ENCODE measurements around the gene CNFN. TPM values are rescaled to one million over a fixed set of nuclear protein-coding genes. Genes with fewer than 3 reads are reported as not detected.
"Not testable (repeated sequence)": the region's sequence is repeated elsewhere in the genome, so short reads cannot be mapped to it uniquely, and the experiment has no call there.

CNFN gene
- total RNA-seq, 4 donors from 2014 or later, result 530 to 1,759 (median 921) TPM

- H3K27ac ChIP-seq, result no peak overlapping the region
- no peaks in the 10 kb centered on the region for H3K9me3 ChIP-seq
- H3K27me3 ChIP-seq, result no peaks in the 10 kb centered on the region
- H3K36me3 ChIP-seq, result peaks cover 0 to 74% (median 0%) of the 10 kb centered on the region in 3 donors
- H3K4me3 ChIP-seq, result no peak overlapping the region
- no peak for DNase-seq
- H3K4me1 ChIP-seq, result peaks cover 0 to 16% (median 0%) of the 10 kb centered on the region in 3 donors
- no peak for TF ChIP-seq CTCF (IDR thresholded peaks at IDR 0.05)
- no peak for TF ChIP-seq POLR2A (IDR thresholded peaks at IDR 0.05)
- WGBS, 2 donors, result 89 to 91% methylated on average over 9 of the region's 17 CpGs
- intact Hi-C loops (cut with DNase I), result no loop called here
Measured at GRCh38 chr19:42343344-42344110, 46.6 kb downstream of the CNFN start.

- DNase-seq; H3K27ac ChIP-seq; H3K9me3 ChIP-seq; intact Hi-C loops (cut with DNase I); H3K4me3 ChIP-seq; H3K27me3 ChIP-seq; H3K4me1 ChIP-seq: not testable (repeated sequence)
- H3K36me3 ChIP-seq, result peaks cover 0 to 87% (median 0%) of the 10 kb centered on the region in 3 donors
- 94 to 96% methylated on average over 4 of the region's 4 CpGs for WGBS, 2 donors
Measured at GRCh38 chr19:42339922-42340321, 50.2 kb downstream of the CNFN start.

GRCh38 chr19:42339126-42339860, 50.8 kb downstream of the CNFN start:
- H3K27me3 ChIP-seq; H3K4me3 ChIP-seq; H3K9me3 ChIP-seq; H3K4me1 ChIP-seq; DNase-seq; intact Hi-C loops (cut with DNase I); H3K27ac ChIP-seq: not testable (repeated sequence)
- WGBS, 2 donors, result 81 to 90% methylated on average over 7 of the region's 7 CpGs
- peaks cover 0 to 87% (median 0%) of the 10 kb centered on the region in 3 donors for H3K36me3 ChIP-seq

Small RNA genes within 50 kb of the gene (small RNA-seq; reads per million reads assigned to genes)
- gene MIR8077, result 0 reads per million in 4 donors

Other genes starting within 250 kb of the CNFN start
- 10 to 100 TPM; 23.2 to 30.2 (median 27.8) TPM for gene DEDD2, start 172.6 kb downstream of the CNFN start, total RNA-seq
- gene ZNF526, start 170.0 kb downstream of the CNFN start, total RNA-seq, result 1 to 10 TPM; 3.8 to 6.3 (median 4.0) TPM
- gene GSK3A, start 147.7 kb downstream of the CNFN start, total RNA-seq, result 10 to 100 TPM; 15.9 to 29.6 (median 26.5) TPM
- gene ERF, start 135.2 kb downstream of the CNFN start, total RNA-seq, result 10 to 100 TPM; 13.3 to 32.5 (median 21.0) TPM
- 10 to 100 TPM; 25.1 to 54.9 (median 27.9) TPM for gene CIC, start 121.0 kb downstream of the CNFN start, total RNA-seq
- gene PRR19, start 88.2 kb downstream of the CNFN start, total RNA-seq, result 1 to 10 TPM in 1 of 4 donors, under 1 TPM in 3; 0.75 to 1.0 (median 0.82) TPM
- 10 to 100 TPM; 22.5 to 45.9 (median 30.3) TPM for gene PAFAH1B3, start 87.7 kb downstream of the CNFN start, total RNA-seq
- gene TMEM145, start 77.0 kb downstream of the CNFN start, total RNA-seq, result not detected
- 10 to 100 TPM in 3 of 4 donors, 1 to 10 TPM in 1; 6.4 to 11.1 (median 10.3) TPM for gene MEGF8, start 64.7 kb downstream of the CNFN start, total RNA-seq
- gene LIPE, start 37.1 kb upstream of the CNFN start, total RNA-seq, result 10 to 100 TPM in 1 of 4 donors, 1 to 10 TPM in 3; 5.2 to 10.8 (median 7.9) TPM
- 10 to 100 TPM; 19.3 to 97.7 (median 33.8) TPM for gene CXCL17, start 52.6 kb upstream of the CNFN start, total RNA-seq
- 100 to 1,000 TPM in 1 of 4 donors, 10 to 100 TPM in 3; 34.7 to 135 (median 67.3) TPM for gene CEACAM1, start 138.2 kb upstream of the CNFN start, total RNA-seq
- not detected for gene CEACAM8, start 204.6 kb upstream of the CNFN start, total RNA-seq